Stomach (tissue), 4 donors: ENCODE data around the gene KCNN4.

ENCODE experiments used
- POLR2A ChIP-seq, 4 donors: fragments of 450-650 bp; IDR thresholded peaks; one replicate each; pipeline ENCODE4 v1.6.1; 2016; ENCODE audit warnings: antibody characterized with exemption in 4 of 4, control low read depth in 2 of 4, mild to moderate bottlenecking in 1 of 4, moderate library complexity in 1 of 4
- POLR2AphosphoS5 ChIP-seq, 3 donors: sonication (generic); formaldehyde crosslinking; IDR thresholded peaks; one replicate each; pipeline ENCODE4 v1.6.1; 2016; ENCODE audit warnings: antibody characterized with exemption in 3 of 3
- TF ChIP-seq, protein P1 (sequence below), 7 experiments: fragments of 450-650 bp in 4 of 7; fragments of 200-600 bp in 3 of 7; sonication (generic) in 3 of 7; IDR thresholded peaks; one replicate each; pipeline ENCODE4 v1.5.1; 2016 to 2019; ENCODE audit warnings: antibody characterized with exemption in 7 of 7, control low read depth in 2 of 7, mild to moderate bottlenecking in 1 of 7

GRCh38 chr19:43726736-43727592 is 53.8 kb downstream of the KCNN4 start:
- TF ChIP-seq, protein P1, sequence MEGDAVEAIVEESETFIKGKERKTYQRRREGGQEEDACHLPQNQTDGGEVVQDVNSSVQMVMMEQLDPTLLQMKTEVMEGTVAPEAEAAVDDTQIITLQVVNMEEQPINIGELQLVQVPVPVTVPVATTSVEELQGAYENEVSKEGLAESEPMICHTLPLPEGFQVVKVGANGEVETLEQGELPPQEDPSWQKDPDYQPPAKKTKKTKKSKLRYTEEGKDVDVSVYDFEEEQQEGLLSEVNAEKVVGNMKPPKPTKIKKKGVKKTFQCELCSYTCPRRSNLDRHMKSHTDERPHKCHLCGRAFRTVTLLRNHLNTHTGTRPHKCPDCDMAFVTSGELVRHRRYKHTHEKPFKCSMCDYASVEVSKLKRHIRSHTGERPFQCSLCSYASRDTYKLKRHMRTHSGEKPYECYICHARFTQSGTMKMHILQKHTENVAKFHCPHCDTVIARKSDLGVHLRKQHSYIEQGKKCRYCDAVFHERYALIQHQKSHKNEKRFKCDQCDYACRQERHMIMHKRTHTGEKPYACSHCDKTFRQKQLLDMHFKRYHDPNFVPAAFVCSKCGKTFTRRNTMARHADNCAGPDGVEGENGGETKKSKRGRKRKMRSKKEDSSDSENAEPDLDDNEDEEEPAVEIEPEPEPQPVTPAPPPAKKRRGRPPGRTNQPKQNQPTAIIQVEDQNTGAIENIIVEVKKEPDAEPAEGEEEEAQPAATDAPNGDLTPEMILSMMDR (IDR thresholded peaks at IDR 0.05) = no peak
- no peak for TF ChIP-seq POLR2A (IDR thresholded peaks at IDR 0.05)
- no peak for TF ChIP-seq POLR2AphosphoS5 (IDR thresholded peaks at IDR 0.05)
